ENCODE data around the gene SKP2.

SKP2 gene

GRCh38 chr5:36230151-36230790 lies 78.4 kb downstream of the SKP2 start:
- H3K9ac ChIP-seq (ENCODE audit: low read length): no peak overlapping the region
- no peak overlapping the region for H3K27ac ChIP-seq (ENCODE audit: low read depth, low read length)
- H3K4me3 ChIP-seq (ENCODE audit: low read depth in 1 of 2, low read length in 2 of 2): no peak overlapping the region
- no peaks in the 10 kb centered on the region for H3K27me3 ChIP-seq (ENCODE audit: control insufficient read depth in 1 of 2, insufficient read depth in 2 of 2, low read length in 2 of 2)
- no peaks in the 10 kb centered on the region for H3K9me3 ChIP-seq (ENCODE audit: low read length)
- peaks cover 9% of the 10 kb centered on the region for H3K36me3 ChIP-seq (ENCODE audit: insufficient read depth, low read length)
- peaks cover 14% of the 10 kb centered on the region for H3K4me1 ChIP-seq (ENCODE audit: insufficient read depth, low read length)

- H3K4me3 ChIP-seq (ENCODE audit: low read depth in 1 of 2, low read length in 2 of 2): no peak overlapping the region
- no peaks in the 10 kb centered on the region for H3K36me3 ChIP-seq (ENCODE audit: insufficient read depth, low read length)
- no peak overlapping the region for H3K9ac ChIP-seq (ENCODE audit: low read length)
- no peaks in the 10 kb centered on the region for H3K9me3 ChIP-seq (ENCODE audit: low read length)
- H3K27ac ChIP-seq (ENCODE audit: low read depth, low read length): no peak overlapping the region
- peaks cover 26% of the 10 kb centered on the region for H3K4me1 ChIP-seq (ENCODE audit: insufficient read depth, low read length)
- H3K27me3 ChIP-seq (ENCODE audit: control insufficient read depth in 1 of 2, insufficient read depth in 2 of 2, low read length in 2 of 2): no peaks in the 10 kb centered on the region
Measured at GRCh38 chr5:36232533-36232932, 80.6 kb downstream of the SKP2 start.
